C1 segment of cervical spinal cord (tissue), 14 donors: ENCODE measurements around the gene IRF2BP2.
A peak's percentile ranks its signal among the peaks of the same experiment; 100 is the strongest.
"Not testable (repeated sequence)": the region's sequence is repeated elsewhere in the genome, so short reads cannot be mapped to it uniquely, and the experiment has no call there.

Source experiments
- DNase-seq, 14 donors: peaks; one replicate each; lab custom pipeline; 2025; lab: John Stamatoyannopoulos, UW

Gene IRF2BP2

DNA sequence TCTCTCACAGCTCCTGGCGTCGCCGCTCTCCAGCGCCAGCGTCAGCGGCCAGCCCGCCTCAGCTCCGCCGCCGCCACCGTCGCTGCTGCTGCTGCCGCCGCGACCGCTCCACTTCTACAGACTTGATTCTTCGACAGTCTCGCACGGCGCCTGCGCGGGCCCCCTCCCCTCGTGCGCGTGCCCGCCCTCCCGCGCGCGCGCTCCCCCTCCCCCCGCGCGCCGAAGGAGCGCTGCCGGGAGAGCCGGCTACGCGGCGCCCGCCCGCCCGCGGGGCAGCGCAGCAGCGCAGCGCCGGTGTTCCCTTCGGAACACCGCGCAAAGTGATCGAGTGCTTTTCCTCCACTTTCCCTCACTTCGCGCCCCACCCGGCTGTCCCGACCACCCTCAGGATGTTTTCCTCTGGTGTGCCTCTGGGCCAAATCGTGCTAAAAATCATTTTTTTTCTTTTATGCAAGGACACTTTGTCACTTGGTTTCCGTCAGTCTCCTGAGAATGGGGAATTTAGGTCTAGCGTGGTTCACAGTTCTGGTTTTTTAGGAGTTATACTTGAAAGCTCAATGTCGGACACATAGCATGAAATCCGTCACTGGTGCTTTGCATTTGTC is at the start of gene IRF2BP2:
Gene IRF2BP2, minus strand, starts transcription at position 118 of the 605 bp plus-strand sequence. CDS start 684 bp downstream, outside the sequence.
- DNase-seq, result peak in 13 of 14 donors; percentile 39 to 90 (median 80)

- no peak for DNase-seq
Observed at GRCh38 chr1:234659538-234659937, 49.6 kb upstream of the IRF2BP2 start.

- no peak for DNase-seq
Observed at GRCh38 chr1:234658138-234658537, 48.2 kb upstream of the IRF2BP2 start.

DNA sequence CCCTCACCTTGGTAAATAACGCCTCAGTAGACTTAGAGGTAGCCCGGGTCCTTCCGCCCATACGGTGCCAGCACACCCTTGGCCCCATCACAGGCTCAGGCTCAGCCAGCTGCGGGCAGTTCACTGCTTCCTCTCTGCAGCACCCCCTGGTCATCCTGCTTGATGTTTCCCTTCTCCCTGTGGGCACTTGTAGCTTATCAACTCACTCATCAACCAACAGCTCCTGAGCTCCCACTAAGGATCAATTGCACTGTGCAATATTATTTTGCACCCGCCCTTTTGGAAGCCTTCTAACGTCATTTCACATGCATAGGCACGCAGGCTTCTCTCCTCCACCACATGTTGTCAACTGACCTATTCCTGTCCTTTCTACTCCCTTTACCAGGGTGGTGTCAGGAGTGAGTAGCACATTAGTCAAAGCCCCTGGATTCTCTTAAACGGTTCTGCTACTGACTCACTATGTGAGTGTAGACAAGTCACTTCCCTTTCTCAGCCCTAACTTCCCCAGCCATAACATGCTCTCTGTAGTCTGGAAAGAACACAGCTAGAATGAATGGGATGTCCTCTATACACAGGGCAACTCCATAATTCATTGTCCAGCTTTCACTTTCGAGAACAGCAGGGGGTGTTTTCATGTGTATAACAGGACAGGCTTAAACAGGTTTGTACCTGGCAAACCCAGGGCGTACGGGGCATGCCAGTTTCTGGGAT is 47.1 kb upstream of the IRF2BP2 start:
- DNase-seq, result no peak

DNA sequence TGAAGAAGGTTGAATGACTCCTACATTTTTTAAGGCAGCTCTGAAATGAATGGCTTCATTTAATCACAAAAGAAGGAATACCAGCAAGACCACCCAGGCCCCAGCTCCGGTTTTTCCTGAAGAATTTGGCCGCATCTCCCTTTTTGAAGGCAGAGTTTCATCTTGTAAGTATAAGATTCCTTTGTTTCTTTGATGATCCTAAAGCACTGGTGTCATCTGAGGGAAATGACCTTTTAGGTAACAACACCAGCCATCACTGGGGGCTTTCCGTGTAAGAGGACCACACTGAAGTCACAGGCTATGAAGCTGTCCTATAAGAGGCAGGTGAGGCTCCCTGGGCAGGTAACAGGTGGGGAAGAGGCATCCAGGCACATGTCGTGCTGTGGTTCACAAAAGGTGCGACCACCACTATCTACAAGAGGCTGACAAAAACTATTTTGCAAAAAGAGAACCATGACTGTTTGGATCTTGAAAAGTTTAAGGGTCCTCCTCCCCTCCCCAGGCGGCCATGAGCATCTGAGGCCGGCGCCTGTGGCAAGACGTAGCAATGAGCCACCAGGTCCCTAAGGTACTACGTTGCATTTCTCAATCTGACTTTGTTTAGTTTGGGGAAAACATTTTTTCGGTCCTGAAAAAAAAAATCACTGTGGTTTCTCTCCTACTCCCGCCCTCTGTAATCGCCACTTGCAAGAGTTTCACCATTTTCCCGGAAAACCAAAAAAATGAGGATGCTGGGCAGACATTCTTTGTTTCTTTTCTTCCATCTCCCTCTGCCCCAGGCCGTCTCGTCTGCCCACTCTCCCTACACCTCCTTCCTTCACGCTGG is 46.3 kb upstream of the IRF2BP2 start:
- DNase-seq, result no peak

DNA sequence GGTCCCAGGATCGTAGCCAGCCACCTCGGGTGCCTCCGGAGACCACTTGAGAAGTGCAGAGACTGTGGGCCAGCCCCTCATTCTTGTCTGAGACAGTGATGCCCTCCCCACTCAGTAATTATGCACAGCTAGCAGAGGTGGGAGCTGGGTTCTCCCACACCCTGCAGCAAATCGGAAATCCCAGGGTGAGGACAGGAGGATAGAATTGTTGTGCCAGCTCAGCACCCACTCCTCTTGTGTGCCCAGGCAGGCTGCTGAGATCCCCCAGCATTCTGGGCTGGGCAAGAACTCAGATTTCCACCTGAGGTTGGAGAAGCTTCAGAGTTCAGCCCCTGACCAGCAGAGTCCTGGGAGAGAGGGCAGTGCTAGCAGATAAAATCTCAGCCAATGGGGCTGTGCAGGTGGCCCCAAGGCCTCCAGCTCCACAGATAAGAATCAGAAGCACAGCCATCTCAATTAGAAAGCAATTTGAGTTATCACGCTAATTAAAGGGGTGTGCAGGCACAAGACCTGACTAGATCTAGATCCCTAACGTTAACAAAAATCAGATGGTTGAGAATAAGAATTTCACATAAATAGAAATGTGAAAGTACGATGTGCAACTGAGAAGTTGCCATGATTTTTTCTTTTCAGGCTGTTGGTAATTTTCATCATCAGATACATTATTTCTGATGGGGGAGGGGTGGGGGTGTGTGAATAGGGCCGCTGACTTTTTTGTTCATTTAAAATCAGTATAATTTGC is 45.5 kb upstream of the IRF2BP2 start:
- DNase-seq, result no peak

GRCh38 chr1:234654002-234654733 is 44.2 kb upstream of the IRF2BP2 start:
- no peak for DNase-seq

DNA sequence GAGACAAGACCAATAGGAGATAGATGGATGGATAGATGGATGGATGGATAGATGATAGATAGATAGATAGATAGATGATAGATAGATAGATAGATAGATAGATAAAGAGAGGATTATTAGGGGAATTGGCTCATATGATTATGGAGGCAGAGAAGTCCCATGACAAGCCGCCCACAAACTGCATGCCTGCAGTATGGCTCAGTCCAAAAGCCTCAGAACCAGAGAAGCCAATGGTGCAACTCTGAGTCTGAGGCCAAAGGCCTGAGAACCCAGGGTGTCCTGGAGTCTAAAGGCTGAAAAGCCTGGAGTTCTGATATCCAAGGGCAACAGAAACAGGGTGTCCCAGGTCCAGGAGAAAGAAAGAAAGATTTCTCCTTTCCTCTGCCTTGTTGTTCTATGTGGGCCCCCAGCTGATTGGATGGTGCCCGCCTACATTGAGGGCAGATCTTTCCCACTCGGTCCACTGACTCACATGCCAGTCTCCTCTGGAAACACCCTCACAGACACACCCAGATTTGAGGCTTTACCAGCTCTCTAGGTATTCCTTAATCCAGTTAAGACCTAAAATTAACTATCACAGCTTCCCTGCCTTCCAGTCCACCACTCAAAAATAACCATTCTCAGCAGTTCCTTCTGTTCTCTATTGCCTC is 39.6 kb upstream of the IRF2BP2 start:
- no peak for DNase-seq

DNA sequence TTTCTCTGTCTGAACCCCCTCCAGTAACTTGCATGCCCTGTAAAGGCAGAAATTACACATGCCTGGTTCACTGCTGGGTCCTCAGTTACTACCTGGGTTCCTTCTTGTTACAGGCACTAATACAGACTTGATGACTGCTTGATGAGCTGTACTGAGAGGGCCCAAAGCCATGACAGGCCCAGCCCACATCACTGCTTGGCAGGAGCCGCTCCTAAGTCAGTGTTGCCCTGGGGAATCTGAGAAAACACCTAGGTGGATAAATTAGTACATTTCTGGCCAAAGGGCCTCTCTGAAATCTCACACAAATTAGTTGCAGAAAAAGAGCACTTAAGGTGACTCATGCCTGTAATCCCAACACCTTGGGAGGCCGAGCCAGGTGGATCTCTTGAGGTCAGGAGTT is 37.8 kb upstream of the IRF2BP2 start:
- no peak for DNase-seq

GRCh38 chr1:234647245-234647644 is 37.3 kb upstream of the IRF2BP2 start:
- DNase-seq, result no peak

- DNase-seq, result no peak
Observed at GRCh38 chr1:234645964-234646363, 36.0 kb upstream of the IRF2BP2 start.

GRCh38 chr1:234645474-234645953 is 35.5 kb upstream of the IRF2BP2 start:
- no peak for DNase-seq

DNA sequence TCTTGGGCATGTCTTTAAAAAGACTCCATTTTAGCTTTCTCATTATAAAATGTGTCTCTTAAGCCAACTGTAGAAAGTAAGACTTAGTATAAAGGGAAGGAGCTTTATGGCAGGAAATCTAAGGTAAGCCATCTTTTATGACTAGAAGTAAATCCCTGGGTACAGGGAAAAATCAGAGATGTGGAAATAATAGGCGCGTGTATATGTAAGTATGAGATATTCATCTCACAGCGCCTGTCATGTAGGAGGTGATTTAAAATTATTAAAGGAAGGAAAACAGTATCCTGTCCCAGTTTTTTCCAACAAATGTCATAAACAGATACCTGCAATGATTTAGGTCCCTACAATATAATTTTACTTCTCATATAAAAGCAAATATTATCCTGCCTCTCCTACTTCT is 35.0 kb upstream of the IRF2BP2 start:
- no peak for DNase-seq

DNA sequence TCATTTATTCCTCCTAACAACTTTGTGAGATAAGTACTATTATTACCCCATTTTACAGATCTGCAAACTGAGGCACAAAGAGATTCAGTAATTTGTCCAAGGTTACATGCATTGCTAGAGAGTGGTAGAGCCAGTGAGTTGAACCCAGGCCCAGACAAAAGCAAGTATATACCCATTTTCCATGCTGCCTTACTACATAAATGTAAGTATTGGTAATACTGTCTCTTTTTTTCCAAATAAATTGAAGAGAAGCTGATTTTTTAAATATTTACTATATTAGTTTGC is 33.8 kb upstream of the IRF2BP2 start:
- DNase-seq, result no peak

DNA sequence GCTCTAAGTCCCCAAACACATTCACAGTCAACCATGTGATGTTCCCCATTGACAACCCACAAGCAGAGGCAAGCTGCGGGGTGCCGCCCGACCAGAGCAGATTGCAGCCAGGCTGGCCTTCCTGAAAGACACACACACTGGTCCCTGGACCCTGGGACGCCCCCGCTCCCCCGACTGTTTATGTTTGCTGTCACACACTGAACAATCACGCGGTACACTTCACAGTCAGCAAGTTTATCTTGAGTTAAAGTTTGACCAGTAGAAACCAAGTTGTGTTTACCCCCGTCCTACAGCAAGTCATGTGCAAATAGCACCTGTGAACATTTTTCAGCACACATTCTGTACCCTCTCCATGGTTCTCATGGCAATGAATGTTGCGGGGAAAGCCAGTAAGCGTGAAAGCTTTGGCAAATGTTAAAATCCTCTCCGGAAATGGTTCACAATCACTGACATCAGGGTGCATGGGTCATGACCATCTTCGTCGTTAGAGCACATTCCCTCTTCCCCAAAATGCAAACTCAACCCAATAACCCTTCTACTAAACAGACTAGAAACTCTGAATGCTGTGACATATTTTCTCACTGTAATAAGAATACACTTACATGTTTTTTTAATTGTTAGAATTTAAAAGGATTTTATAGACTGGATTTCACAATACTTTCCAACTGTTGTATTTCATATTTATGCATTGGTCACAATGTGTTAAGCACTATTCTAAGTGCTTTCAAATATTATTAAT is 33.3 kb upstream of the IRF2BP2 start:
- DNase-seq, result no peak

DNA sequence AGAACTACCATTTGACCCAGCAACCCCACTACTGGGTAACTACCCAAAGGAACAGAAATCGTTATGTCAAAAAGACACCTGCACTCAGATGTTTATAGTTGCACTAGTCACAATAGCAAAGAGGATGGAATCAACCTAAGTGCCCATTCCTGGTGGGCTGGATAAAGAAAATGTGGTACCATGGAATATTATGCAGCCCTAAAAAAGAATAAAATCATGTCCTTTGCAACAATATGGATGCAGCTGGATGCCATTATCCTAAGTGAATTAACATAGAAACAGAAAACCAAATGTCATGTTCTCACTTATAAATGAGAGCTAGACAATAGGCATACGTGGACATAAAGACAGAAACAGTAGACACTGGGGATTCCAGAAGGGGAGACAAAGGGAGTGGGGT is 32.5 kb upstream of the IRF2BP2 start:
- DNase-seq, result no peak

GRCh38 chr1:234639961-234640360 is 30.0 kb upstream of the IRF2BP2 start:
- no peak for DNase-seq

DNA sequence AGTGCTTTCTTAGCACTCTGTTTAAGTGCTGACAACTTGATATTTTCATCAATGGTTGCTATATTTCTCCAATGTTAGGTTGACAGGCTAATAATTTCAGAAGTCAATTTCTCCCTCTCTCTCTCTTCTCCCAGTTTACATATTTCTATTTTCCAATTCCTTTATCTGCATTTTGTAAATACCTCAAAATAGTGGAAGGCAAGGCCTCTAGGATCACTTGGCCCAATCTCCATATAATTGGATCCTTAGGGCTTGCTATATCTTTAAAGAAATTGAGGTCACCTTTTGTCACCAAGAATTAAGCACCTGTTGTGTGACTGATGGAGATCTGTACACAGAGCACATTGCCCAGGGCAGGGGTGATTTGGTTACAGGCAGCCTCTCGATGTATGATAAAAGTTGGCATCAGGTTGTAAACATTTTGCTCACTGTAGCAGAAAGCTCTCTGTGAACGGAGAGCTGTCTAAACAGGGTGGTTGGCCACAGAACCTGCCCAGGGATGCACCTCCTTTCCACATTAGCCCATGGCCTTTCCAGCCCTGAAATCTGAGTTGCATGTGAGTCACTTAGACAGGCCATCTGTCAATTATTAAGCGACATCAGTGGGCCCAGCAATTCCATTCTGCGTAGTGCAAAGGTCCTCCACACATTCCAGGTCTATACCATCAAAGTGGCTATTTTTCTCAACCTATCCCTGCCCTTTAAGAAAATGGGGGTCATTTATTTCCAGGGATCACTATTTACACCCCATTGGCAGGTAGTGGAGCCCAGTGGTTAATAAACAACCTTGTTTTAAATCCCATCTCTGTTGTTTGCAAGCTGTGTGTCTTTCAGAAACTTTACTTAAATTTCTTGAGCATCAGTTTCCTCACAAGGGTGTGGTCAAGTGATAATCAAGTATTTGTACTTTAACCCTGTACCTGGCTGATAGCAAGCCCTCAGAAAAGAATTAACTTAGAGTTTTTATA is 29.1 kb upstream of the IRF2BP2 start:
- no peak for DNase-seq

- not testable (repeated sequence) for DNase-seq
Observed at GRCh38 chr1:234634922-234635321, 24.9 kb upstream of the IRF2BP2 start.
